Measurements from ENCODE around the gene TYSND1. TPM values are rescaled to one million over a fixed set of nuclear protein-coding genes. Genes with fewer than 3 reads are reported as not detected.

TYSND1 gene
- total and polyA plus RNA-seq, 2 donors from 2014 or later = 12.9 to 13.8 TPM

- H3K9me3 ChIP-seq (ENCODE audit: control insufficient read depth in 2 of 3, insufficient read depth in 1 of 3, low read length in 3 of 3) = no peaks in the 10 kb centered on the region
- peaks cover 9 to 10% (median 9%) of the 10 kb centered on the region in 3 donors for H3K36me3 ChIP-seq (ENCODE audit: control insufficient read depth in 2 of 3, insufficient read depth in 3 of 3, low read length in 3 of 3)
- DNase-seq (peak in 2 of 5 donors; percentile 25 to 58), FAIRE-seq (no peak)
- H3K4me1 ChIP-seq (ENCODE audit: control insufficient read depth in 2 of 3, insufficient read depth in 2 of 3, low read depth in 1 of 3, low read length in 3 of 3) = peaks cover 0 to 5% (median 0%) of the 10 kb centered on the region in 3 donors
- no peak overlapping the region for H3K4me3 ChIP-seq (ENCODE audit: low read length in 3 of 3)
- H3K9ac ChIP-seq (ENCODE audit: low read length in 3 of 3) = no peak overlapping the region
- intact Hi-C loops (cut with DNase I) = no loop called here
- H3K27ac ChIP-seq (ENCODE audit: low read depth in 2 of 2, low read length in 2 of 2) = no peak overlapping the region
- no peaks in the 10 kb centered on the region for H3K27me3 ChIP-seq (ENCODE audit: control insufficient read depth, insufficient read depth, low read length)
- TF ChIP-seq, protein P1, sequence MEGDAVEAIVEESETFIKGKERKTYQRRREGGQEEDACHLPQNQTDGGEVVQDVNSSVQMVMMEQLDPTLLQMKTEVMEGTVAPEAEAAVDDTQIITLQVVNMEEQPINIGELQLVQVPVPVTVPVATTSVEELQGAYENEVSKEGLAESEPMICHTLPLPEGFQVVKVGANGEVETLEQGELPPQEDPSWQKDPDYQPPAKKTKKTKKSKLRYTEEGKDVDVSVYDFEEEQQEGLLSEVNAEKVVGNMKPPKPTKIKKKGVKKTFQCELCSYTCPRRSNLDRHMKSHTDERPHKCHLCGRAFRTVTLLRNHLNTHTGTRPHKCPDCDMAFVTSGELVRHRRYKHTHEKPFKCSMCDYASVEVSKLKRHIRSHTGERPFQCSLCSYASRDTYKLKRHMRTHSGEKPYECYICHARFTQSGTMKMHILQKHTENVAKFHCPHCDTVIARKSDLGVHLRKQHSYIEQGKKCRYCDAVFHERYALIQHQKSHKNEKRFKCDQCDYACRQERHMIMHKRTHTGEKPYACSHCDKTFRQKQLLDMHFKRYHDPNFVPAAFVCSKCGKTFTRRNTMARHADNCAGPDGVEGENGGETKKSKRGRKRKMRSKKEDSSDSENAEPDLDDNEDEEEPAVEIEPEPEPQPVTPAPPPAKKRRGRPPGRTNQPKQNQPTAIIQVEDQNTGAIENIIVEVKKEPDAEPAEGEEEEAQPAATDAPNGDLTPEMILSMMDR (IDR thresholded peaks at IDR 0.05; ENCODE audit: borderline replicate concordance, extremely low read depth, insufficient read depth) = no peak
Observed at GRCh38 chr10:70094250-70094649, 52.2 kb downstream of the TYSND1 start.

- Histone ChIP-seq H3K9ac (ENCODE audit: low read length in 3 of 3) (no peak overlapping the region), H3K9me3 (ENCODE audit: control insufficient read depth in 2 of 3, insufficient read depth in 1 of 3, low read length in 3 of 3) (no peaks in the 10 kb centered on the region), H3K4me1 (ENCODE audit: control insufficient read depth in 2 of 3, insufficient read depth in 2 of 3, low read depth in 1 of 3, low read length in 3 of 3) (peaks cover 0 to 5% (median 0%) of the 10 kb centered on the region in 3 donors), H3K4me3 (ENCODE audit: low read length in 3 of 3) (no peak overlapping the region), H3K27ac (ENCODE audit: low read depth in 2 of 2, low read length in 2 of 2) (no peak overlapping the region), H3K27me3 (ENCODE audit: control insufficient read depth, insufficient read depth, low read length) (no peaks in the 10 kb centered on the region), H3K36me3 (ENCODE audit: control insufficient read depth in 2 of 3, insufficient read depth in 3 of 3, low read length in 3 of 3) (peaks cover 9 to 10% (median 9%) of the 10 kb centered on the region in 3 donors)
- FAIRE-seq (no peak), DNase-seq (no peak)
- intact Hi-C loops (cut with DNase I) = no loop called here
- TF ChIP-seq, protein P1 (IDR thresholded peaks at IDR 0.05; ENCODE audit: borderline replicate concordance, extremely low read depth, insufficient read depth) = no peak
Observed at GRCh38 chr10:70093335-70093944, 53.1 kb downstream of the TYSND1 start.

DNA sequence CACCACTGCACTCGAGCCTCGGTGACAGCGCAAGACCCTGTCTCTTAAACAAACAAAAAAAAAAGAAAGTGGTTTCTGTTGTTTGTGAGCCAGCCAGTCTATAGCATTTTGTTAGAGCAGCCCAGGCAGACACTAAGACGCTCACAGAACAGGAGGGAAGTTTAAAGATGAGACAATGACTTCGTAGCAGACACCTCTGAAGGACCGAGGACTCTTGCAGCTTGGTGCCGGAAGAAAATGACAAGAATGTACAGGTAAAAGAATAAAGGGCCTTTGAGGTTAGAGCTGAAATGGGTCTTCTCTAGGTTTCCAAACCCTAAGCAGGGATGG lies 54.1 kb downstream of the TYSND1 start:
- H3K27ac ChIP-seq (ENCODE audit: low read depth in 2 of 2, low read length in 2 of 2) = no peak overlapping the region
- H3K9ac ChIP-seq (ENCODE audit: low read length in 3 of 3) = no peak overlapping the region
- no peaks in the 10 kb centered on the region for H3K27me3 ChIP-seq (ENCODE audit: control insufficient read depth, insufficient read depth, low read length)
- intact Hi-C loops (cut with DNase I) = no loop called here
- peaks cover 9 to 10% (median 9%) of the 10 kb centered on the region in 3 donors for H3K36me3 ChIP-seq (ENCODE audit: control insufficient read depth in 2 of 3, insufficient read depth in 3 of 3, low read length in 3 of 3)
- DNase-seq (no peak), FAIRE-seq (no peak)
- TF ChIP-seq, protein P1 (IDR thresholded peaks at IDR 0.05; ENCODE audit: borderline replicate concordance, extremely low read depth, insufficient read depth) = no peak
- H3K4me3 ChIP-seq (ENCODE audit: low read length in 3 of 3) = no peak overlapping the region
- no peaks in the 10 kb centered on the region for H3K9me3 ChIP-seq (ENCODE audit: control insufficient read depth in 2 of 3, insufficient read depth in 1 of 3, low read length in 3 of 3)
- peaks cover 0 to 5% (median 0%) of the 10 kb centered on the region in 3 donors for H3K4me1 ChIP-seq (ENCODE audit: control insufficient read depth in 2 of 3, insufficient read depth in 2 of 3, low read depth in 1 of 3, low read length in 3 of 3)
